HG02973 (cell line): ENCODE results near the gene USP2.
A peak's percentile ranks its signal among the peaks of the same experiment; 100 is the strongest.

ENCODE experiments used
- ATAC-seq: cut with Tn5 transposase; IDR thresholded peaks from one replicate; pipeline ENCODE4 v1.9.1; 2021; ENCODE audit warnings: moderate library complexity; ENCODE audit not compliant: unreplicated experiment

USP2 gene

GRCh38 chr11:119381181-119381988, at the start of gene USP2:
Gene USP2, minus strand, starts transcription at chr11:119381690. Its CDS starts 8,210 bp downstream, at chr11:119373480.
- peak; percentile 97 for ATAC-seq

- no peak for ATAC-seq
Measured at GRCh38 chr11:119427279-119427678, 45.8 kb upstream of the USP2 start.

GRCh38 chr11:119426142-119426541, 44.7 kb upstream of the USP2 start:
- ATAC-seq: no peak

DNA sequence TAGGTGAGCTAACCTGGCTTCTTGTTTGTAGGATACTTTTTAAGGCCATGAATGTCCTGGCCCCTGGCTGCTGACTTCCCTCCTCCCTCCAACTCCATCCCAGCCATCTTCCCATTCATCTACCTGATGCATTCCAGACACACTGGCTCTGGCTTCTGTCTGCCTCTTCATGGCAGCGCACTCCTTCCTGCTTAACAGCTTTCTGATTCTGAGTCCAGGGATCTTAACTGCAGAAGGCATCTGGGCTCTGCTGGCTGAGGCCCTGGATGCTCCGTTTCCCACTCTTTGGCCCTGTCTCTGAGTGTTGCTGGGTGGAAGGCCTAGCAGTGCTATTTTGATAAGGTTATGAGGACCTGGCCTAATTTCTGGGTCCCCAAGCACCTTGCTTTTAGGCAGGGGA, 43.3 kb upstream of the USP2 start:
- no peak for ATAC-seq

DNA sequence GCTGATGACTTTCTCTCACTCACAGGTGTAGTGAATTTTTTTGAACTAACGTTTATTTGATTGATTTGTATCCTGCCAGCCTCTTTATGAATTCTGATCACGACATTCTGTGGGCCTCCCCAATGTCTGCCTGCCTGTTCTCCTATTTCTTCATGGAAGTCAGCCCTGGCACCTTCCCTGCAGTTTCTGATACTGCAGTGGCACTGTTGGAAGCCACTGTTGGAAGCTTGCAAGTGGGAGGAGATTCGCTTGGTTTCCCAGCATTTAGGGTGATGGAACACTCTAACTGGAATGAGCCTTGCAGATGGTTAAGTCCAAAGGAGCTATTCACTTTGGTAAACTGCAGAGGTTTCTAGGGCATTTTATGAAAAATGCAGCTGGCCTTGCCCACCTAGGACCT, 42.8 kb upstream of the USP2 start:
- no peak for ATAC-seq

DNA sequence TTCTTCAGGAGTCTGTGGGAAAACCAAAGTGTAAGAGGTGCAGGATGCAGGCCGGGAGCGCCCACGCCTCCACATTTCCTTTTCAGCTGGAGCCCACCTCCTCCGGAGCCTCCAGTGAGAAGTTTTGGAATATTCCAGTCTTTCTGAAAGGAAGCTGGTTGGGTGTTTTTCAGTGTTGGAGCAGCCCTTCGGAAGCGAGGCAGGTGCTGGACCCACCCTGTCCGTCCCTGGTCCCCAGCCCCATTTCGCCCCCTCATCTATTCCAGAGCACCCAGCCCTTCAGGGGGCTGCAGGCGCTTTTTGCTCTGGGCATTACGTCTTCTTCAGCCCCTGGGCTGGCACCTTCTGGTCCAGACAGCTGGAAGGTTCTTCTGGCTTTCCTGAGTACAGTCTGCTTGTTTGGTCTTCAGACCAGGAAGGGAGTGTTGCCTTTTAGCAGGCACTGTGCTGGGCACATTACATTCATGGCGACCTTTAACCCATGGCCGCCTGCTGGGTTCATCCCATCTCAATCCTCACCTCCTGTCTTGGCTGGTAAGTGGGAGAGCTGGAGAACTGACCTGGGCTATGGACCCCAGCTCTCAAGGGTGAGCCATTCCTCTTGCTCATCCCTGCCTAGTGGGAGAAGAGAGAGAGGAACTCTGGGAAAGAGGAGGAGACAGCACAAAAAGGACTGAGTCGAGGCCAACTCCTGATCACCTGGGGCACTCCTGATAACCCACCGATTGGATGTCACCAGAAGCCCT, 42.2 kb upstream of the USP2 start:
- no peak for ATAC-seq

DNA sequence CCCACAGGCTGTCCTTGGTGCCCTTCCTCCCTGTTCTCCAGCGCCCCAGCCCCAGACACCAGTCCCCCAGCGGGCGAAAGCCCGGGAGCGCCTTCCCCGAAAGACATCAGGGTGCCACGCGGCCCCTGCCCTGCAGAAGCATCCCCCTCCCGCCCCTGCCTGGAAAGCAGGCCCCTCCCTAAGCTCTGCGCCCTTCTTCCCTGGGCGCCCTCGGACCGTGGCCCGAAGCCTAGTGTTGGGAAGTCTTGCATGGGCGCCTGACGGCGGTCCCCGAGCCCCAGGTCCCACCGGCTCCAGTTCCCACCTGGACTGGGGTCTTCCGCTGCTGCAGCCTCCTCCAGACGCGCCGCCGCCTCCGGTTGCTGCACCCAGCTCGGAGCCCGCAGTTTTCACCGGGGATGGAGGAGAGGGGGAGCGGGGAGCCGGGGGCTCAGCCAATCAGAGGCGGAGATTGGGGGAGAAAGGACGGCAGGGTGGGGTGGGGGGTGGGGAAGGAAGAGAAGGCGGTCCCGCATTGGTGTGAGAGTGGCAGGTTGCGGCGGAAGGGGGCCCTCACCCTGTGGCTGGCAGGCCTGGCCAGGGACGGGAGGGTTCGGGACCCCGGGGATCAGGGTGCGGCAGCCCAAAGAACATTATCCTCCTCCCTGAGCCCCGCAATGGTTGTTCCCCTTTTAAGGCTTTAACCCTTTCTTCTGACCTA, 41.5 kb upstream of the USP2 start, which contains the start of gene THY1:
Gene THY1 (minus strand): TSS at position 364 of the 700 bp plus-strand sequence. CDS start 2,267 bp downstream, outside the sequence.
- no peak for ATAC-seq

DNA sequence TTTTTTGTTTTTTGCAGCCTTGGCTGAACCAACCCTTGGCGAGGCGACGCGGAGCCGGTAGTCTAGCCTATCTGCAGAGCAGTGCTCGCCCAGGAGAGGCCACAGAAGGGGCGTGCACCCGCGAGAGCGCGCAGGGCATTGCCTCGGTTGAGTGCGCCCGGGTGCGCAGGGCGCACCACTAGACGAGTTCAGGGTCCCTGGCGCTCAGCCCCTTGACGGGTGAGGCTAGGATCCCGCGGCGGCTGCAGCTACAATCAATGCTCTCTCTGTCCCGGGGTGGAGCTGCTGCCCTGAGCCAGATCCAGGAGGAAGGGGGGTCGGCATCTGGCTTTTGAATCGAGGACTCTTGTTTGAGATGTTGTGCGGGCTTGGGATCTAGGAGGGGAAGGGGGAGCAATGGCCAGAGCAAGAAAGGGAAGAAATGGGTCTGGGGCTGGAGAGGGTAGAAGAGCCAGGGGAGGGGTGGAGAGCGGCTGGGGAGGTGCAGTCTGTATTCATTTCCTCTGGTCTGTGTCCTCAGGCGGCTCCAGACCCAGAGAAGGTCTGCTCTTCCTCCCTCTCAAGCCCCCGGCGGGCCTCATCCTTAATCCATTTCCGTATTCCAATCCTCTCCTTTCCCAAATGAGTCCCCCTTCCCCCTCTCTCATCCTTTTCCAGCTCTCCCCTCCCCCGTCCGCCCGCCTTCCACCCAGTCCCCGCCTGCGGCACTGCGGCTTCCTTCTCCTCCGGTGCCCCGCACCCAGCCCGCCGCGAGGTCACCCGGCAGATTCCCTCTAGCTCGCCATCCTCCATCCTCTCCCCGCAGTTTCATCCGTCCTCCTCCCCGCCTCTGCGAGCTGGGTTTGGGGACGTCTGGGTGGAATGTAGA, 40.7 kb upstream of the USP2 start:
- ATAC-seq: no peak

DNA sequence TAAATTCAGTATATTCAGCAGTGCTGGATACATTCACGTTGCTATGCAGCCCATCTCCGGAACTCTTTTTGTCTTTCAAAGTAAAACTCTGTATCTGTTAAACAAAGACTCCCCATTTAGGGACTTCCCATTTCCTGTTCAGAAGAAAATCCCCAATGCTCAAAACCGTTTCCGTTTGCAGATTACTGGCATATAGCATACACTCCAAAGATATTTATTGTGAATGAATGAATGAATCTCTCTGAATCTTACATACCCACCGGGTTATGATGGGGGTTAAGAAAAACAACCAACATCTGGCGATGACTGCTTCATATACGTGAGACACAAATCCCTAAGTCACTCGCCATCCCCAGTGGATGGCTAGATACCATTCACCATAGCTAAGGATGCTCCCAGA, 39.9 kb upstream of the USP2 start:
- ATAC-seq: no peak

- no peak for ATAC-seq
Measured at GRCh38 chr11:119420631-119421030, 39.1 kb upstream of the USP2 start.

DNA sequence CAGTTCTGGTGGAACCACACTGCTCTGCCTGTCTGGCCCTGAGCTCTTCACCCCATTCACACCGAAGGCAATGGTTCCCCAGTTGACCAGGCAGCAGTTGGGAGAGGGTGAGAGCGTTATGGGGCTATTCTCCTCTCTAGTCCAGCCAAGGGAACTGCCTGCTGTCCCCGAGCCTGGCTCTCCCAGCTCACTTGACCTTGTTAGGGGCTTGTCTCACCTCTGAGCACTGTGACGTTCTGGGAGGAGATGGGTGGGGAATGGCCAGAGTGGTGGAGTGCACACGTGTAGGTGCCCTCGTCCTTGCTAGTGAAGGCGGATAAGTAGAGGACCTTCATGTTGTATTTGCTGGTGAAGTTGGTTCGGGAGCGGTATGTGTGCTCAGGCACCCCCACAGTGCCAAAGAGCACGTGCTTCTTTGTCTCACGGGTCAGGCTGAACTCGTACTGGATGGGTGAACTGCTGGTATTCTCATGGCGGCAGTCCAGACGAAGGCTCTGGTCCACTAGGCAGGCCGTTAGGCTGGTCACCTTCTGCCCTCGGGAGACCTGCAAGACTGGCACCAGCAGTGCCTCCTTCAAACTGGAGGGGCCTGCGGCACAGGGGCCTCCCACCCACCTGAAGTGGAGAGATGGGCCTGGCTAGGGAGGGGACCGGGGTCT, 38.5 kb upstream of the USP2 start:
- ATAC-seq: no peak

DNA sequence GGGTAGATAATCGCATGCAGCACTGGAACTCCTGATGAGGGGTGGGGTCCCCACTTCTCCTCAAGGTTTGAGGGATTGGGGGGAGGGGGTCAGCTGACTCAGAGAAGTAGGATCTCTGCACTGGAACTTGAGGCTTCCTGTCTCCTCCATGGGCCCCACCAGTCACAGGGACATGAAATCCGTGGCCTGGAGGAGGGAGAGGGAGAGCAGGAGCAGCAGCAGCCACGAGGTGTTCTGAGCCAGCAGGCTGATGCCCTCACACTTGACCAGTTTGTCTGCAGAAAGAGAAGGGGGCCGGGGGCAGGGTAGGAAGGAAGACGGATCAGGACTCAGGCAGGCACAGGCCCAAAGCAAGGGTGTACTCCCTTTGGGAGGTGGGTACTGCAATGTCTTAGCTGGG, 37.8 kb upstream of the USP2 start:
- ATAC-seq: no peak

DNA sequence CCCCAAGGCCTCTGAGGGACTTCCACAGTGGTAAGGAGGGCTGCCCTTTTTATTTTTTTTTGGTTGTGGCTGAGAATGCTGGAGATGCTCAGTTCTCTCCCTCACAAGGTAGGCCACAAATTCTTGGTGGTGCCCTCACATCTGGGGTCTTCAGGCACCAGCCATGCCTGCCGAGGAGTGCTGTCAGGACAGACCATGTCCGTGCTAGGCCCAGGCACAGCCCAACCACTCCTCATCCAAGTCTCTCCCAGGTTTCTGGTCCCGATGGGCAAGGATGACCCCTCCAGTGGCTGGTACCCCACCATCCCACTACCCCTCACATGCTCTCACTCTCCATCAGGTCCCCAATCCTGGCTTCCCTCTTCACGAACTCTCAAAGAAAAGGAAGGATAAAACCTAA, 37.3 kb upstream of the USP2 start:
- no peak for ATAC-seq

- no peak for ATAC-seq
Measured at GRCh38 chr11:119417726-119418540, 36.4 kb upstream of the USP2 start.

DNA sequence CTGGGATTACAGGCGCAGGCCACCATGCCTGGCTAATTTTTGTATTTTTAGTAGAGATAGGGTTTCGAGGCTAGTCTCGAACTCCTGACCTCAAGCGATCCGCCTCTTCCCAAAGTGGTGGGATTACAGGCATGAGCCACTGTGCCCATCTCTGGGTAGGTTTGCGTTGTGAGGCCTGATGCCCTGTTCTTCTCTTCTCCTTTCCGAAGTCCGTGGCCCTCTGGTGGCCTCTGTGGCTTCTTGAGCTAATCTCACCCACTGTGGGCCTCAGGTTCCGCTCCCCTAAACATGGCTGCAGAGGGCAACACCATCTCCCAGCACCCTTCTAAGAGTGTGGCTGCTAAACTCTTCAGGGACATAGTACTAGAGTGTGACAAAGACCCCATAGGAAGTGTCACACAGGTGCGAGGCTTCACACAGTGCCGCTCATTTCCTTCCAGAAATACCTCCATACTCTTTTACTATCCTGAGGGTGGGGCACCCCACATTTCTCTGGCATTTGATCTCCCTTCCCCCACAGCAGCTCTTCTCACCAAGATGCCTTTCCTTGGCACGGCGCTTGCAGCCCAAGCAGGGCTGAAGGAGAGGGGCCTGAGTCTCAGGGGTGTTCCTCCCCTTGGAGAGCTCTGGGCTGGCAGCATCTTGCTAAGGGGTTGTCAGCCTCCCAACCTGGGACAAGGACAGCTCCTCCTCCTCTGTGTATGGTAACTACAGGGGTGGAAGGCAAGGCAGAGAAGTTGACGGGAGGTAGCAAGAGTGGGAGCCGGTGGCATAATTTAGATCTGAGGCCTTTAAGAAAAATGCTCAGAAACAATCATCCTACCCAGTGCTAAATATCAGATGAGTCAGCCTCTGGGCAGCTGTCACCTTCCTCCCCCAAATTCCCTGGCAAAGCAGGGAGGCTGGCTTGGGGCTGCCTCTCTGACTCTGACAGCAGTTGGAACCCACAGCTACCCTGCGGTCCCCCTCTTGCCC, 35.4 kb upstream of the USP2 start:
- ATAC-seq: no peak

GRCh38 chr11:119415966-119416365, 34.5 kb upstream of the USP2 start:
- ATAC-seq: no peak

DNA sequence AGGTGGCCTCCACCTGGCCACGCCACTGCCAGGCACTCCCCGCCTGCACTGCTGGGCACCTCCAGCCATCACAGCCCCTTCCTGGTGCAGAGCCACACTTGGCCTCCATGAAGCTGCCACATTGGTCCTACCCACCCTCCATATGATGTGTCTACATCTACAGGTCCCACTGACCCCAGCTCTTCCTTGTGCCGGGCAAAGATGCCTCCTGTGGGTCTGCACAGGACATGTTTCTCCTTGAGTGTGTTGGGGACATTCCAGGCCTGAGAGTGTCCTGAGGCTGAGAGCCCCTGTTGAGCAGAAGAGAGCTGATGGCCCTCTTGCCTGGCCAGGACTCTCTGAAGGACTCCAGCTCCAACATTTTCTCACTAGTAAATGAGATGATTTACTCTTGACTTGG, 34.0 kb upstream of the USP2 start:
- ATAC-seq: no peak

GRCh38 chr11:119414734-119415133, 33.2 kb upstream of the USP2 start:
- ATAC-seq: no peak
